NK-92 (cell line): ENCODE results near the gene PTPRE.
"Not testable (repeated sequence)": the region's sequence is repeated elsewhere in the genome, so short reads cannot be mapped to it uniquely, and the experiment has no call there.

Experiments
- DNase-seq: peaks from one replicate; lab custom pipeline; 2025; ENCODE audit not compliant: unreplicated experiment; lab: John Stamatoyannopoulos, UW

PTPRE gene

GRCh38 chr10:127977357-127978009 lies 70.6 kb downstream of the PTPRE start:
- DNase-seq: no peak

DNA sequence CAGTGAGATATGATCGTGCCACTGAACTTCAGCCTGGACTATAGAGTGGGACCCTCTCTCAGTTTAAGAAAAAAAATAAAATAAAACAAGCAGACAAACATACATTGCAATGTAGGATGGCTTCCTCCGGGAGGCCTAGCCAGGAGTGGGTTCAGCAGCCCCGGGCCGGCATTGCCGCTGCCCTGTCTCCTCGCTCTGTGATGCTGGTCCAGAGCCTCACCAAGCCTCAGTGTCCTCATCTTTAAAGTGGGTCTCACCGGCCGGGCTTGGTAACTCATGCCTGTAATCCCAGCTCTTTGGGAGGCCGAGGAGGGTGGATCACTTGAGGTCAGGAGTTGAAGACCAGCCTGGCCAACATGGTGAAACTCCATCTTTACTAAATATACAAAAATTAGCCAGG lies 71.6 kb downstream of the PTPRE start:
- DNase-seq: no peak

GRCh38 chr10:127979045-127979444 lies 72.1 kb downstream of the PTPRE start:
- no peak for DNase-seq

DNA sequence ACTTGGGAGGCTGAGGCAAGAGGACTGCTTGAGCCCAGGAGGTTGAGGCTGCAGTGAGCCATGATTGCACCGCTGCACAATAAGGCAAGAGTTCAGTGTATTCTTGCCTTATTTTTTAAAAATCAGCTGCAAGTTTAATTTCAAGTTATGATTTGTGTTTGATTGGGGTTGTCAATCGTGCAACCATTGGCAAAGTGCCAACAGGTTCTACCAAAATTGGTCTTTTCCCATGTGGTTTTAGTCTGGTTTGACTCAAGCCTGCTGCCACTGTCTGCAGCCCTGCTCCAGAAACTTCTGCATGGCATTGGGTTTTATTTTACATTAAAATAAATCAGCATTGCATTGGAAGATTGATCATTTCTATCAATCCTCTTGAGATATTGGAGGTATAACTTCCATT lies 72.7 kb downstream of the PTPRE start:
- no peak for DNase-seq

DNA sequence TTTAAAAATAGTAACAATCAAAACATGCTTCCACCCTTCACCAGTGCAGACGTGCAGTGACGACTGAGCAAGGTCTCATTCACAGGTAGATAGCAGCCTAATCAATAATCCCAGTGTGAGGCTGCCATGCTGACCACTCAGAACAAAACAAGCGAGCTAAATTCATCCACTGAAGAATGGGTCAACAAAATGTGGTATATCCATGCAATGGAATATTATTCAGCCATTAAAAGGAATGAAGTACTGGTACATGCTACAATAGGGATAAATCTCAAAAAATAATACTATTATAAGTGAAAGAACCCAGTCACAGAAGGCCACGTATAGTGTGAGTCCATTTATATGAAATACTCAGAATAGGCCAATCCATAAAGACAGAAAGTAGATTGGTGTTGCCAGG lies 74.0 kb downstream of the PTPRE start:
- no peak for DNase-seq

- no peak for DNase-seq
Observed at GRCh38 chr10:127982601-127983000, 75.7 kb downstream of the PTPRE start.

GRCh38 chr10:127983344-127984100 lies 76.6 kb downstream of the PTPRE start:
- DNase-seq: no peak

DNA sequence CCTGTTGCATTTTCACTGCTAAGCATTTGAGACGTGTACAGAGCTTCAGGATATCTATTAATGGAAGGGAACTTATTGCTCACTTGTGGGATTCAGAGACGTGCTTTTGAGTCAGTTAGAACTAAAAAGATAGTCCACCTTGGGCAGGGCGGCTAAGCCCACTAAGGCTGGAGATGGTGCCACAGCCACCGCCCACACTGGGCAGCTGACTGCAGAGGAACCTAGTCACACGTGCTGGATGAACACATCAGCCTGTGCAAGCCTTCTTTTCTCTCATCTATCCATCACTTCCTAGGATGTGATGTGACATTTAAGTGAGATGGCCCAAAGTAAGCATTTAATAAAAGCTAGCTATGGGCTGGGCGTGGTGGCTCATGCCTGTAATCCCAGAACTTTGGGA lies 78.0 kb downstream of the PTPRE start:
- DNase-seq: no peak

DNA sequence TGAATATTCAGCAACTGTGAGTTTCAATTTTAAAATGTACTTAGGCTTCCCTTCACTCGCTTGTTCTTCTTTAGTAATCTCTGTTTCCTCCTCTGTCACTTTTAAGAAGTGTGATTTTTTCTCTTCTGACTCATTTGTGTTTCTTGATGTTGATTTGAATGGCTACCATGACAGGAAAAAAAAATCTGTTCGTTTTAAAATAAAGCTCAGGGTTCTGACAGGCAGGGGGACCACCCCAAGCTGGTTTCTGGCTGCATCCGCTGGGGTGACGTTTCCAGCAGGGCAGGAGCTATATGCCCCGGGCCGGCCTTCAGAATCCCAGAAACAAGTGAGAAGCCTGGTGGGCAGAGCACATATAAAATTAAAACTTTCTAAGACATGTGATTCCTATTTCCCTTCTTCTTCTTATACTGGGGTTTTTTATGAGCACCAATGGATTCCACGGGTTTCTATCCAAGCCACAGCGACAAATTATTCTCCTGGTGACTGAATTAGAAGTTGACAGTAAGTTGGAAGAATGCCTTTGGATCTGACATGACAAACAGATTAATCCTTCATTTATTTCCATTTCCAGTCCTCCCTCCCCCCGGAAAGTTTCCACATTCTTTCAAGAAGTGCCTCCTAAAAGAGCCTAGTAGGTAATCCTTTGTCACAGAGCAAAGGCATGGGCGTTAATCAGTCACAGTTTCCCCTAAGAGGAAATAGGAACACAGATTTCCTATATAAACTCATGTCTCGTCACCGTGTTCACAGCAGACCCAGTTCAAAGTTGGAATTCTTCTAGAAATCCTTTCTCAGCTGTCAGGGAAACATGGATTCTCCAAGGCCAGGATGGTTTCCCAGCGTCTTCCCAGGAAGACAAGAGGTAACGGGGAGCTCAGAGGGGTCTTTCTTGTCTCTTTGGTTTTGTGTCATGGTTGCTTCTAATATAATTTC lies 79.9 kb downstream of the PTPRE start:
- no peak for DNase-seq

DNA sequence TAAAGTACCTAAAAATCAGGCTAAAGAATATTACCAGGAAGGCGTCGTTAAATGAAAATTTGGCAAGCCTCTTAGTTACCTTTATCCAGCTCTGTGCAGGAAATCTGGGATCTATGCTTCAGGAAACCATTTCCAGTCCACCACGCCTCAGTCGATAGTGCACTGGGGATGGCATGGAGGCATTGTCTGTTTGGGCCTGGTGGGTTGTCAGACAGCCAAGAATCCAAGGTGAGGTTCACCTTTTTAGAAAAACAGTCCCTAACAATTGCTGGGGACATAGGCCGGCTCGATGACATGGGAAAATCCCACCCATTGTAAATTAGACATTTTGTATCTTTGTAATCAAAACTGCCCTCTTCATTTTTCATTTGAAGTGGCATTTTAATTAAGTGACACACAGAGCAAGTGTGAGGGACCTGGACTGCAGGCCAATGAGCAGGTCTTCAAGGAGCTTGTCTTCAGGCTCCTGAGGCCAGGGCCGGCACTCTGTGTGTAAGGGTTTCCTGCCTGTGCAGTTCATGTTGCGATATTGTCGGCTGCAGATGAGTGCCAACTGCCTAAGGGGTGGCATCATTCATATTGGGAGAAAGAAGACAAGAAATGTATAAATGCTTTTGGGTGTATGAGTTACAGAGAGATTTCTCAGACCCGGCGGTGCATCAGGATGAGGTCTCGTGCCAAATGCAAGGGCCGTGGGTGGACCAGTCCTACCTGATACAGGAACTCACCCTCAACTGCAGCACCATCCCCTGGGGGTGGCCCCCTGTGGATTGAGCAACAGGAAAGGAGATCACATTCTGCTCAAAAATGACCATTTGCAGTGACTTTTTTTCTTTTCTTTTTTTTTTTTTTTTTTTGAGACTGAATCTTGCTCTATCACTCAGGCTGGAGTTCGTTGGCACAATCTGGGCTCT lies 80.8 kb downstream of the PTPRE start:
- no peak for DNase-seq

DNA sequence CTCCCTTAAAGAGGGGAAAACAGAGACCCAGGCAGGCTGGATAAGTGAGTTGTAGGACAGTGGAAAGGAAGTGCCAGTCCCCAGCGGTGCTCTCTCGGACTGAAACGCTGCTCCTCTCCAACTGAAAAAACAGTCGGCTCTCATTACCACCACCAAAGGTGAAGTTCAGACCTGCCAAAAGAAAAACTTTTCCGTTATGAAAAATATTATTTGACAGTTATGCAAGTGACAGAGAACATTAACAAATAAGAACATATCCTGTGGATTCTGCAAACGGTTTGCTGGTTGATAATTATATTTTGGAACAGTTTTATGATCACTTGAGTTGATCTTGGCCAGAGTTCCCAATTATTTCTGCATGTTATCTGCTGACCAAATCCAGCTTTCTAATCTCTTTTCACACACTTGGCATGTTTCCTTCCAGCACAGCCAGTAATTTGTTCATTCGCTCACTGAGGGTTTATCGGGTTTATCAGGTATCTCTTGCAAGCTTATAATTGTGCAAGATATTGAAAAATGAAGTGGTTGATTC lies 82.6 kb downstream of the PTPRE start:
- no peak for DNase-seq

- DNase-seq: not testable (repeated sequence)
Observed at GRCh38 chr10:127990132-127990788, 83.4 kb downstream of the PTPRE start.

- no peak for DNase-seq
Observed at GRCh38 chr10:127990846-127991542, 84.1 kb downstream of the PTPRE start.

GRCh38 chr10:127991543-127992255 lies 84.8 kb downstream of the PTPRE start:
- DNase-seq: no peak

DNA sequence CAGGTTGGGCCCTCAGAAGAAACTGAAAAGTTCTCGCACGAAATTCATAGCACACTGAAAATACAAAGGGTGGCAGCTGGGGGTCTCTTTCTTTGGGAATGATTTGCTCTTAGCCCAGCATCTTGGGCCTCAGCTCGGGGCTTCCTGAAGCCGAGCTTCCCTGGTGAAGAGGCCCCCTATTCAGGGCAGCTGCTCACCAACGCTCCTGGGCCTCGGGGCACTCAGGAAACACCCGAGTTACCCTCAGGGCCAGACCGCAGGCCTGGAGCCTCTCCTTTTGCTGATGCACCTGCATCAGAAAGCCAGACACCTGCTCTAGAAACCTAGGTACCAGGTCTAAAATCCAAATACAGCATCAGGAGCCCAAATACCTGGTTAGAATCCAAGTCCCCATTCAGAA lies 85.5 kb downstream of the PTPRE start:
- no peak for DNase-seq

DNA sequence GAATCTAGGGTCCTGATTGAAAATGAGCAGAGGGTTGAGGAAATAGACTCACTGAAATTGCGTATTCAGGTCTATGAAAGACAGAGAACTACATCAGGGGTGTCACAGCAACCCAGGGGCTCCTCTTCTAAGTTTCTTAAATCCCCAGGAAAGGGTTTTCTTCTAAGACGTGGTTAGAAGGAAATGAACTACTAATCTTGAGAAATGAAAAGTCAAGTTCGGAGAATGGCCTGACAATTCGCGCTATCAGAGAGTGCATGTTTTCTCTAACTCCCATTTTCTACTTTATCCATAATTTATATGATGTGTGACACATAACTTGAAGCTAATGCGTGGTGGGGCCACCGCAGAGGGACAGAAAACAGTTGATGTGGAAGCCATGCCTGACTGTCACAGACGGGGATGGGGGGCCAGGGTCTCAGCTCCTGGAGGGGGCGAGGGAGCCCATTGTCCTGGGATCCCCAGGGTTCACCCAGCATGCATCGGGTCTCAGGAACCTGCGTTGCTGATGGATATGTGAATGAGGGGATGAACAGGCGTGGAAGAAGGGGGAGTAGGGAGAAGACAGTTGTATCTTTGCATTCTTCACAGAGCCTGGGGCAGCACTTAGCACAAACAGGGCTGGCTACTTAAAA lies 86.3 kb downstream of the PTPRE start:
- no peak for DNase-seq

DNA sequence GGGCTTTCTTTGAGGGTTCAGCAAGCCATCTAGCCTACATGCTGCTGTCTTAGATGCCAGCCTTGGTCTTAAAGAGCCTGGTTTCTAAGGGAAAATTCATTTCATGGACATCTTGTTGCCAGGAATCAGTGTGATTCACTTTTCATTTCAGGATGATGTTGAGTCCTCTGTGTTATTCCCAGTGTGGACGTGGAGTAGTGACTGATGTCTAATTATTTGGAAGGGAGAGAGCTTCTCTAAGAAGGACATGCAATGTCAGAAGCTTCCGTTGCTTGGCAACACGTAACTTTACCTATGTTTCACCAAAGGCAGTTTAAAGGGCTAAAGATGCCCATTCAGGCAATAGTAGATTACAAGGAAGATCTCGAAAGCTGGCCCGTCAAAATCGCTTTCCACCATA lies 89.0 kb downstream of the PTPRE start:
- no peak for DNase-seq

GRCh38 chr10:127996586-127996985 lies 89.7 kb downstream of the PTPRE start:
- DNase-seq: no peak
